ENCODE results near the gene TAF11L13.
"Not testable (repeated sequence)": the region's sequence is repeated elsewhere in the genome, so short reads cannot be mapped to it uniquely, and the experiment has no call there.

The TAF11L13 gene

DNA sequence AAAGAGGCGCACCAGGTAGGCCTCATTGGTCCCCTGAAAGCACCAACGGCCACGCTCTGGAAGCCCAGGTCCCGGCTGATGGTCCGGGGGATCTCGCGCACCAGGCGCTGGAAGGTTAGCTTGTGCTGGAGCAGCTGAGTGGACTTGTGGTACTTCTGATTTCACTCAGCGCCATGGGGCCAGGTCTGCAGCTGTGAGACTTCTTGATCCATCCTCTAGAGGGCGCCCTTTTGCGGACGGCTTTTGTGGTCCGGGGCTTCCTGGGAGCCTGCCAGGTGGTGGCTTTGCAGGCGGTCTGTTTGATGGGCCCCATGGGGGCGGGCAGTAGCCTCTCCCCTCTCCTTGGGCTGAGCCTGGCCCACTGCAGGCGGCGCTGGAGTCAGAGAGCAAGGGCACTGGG lies 11.3 kb upstream of the TAF11L13 start:
- DNase-seq (ENCODE audit: low spot score): no peak
- H3K27ac ChIP-seq: no peak overlapping the region
- H3K4me3 ChIP-seq: no peak overlapping the region
- TF ChIP-seq, protein P1, sequence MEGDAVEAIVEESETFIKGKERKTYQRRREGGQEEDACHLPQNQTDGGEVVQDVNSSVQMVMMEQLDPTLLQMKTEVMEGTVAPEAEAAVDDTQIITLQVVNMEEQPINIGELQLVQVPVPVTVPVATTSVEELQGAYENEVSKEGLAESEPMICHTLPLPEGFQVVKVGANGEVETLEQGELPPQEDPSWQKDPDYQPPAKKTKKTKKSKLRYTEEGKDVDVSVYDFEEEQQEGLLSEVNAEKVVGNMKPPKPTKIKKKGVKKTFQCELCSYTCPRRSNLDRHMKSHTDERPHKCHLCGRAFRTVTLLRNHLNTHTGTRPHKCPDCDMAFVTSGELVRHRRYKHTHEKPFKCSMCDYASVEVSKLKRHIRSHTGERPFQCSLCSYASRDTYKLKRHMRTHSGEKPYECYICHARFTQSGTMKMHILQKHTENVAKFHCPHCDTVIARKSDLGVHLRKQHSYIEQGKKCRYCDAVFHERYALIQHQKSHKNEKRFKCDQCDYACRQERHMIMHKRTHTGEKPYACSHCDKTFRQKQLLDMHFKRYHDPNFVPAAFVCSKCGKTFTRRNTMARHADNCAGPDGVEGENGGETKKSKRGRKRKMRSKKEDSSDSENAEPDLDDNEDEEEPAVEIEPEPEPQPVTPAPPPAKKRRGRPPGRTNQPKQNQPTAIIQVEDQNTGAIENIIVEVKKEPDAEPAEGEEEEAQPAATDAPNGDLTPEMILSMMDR (IDR thresholded peaks at IDR 0.05): no peak

GRCh38 chr5:17625686-17626085 lies 6.2 kb upstream of the TAF11L13 start:
- Histone ChIP-seq H3K4me3 (no peak overlapping the region), H3K27ac (no peak overlapping the region)
- DNase-seq (ENCODE audit: low spot score): no peak
- TF ChIP-seq, protein P1 (IDR thresholded peaks at IDR 0.05): no peak

DNA sequence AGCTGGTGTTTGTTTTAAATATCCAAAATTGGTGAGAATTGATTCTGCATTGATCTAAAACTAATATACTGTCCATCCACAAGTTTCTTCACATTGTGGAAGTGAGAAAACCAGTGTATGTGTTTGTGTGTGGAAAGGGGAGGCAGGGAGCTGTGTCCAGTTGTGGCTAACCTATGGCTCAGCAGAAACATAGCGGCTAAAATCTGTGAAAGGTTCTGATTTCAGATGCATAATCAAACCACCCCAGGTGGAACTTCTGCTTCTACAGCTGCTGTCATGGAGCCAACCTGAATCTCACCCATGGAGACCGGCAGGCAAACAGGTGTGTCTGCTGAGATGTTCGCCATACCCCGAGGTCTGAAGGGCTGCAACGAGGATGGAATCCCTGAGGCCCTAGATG lies 2.3 kb downstream of the TAF11L13 start, which contains the start of gene TAF11L14:
Gene TAF11L14 (plus strand): TSS at position 301 of the 400 bp plus-strand sequence.
- Histone ChIP-seq H3K4me3 (no peak within 1 kb of the TSS), H3K27ac (no peak within 1 kb of the TSS)
- no peak for DNase-seq (ENCODE audit: low spot score)
- TF ChIP-seq, protein P1 (IDR thresholded peaks at IDR 0.05): no peak

- H3K27ac ChIP-seq; H3K4me3 ChIP-seq; DNase-seq (ENCODE audit: low spot score): not testable (repeated sequence)
Observed at GRCh38 chr5:17649232-17649631, 17.3 kb downstream of the TAF11L13 start.

- H3K4me3 ChIP-seq; H3K27ac ChIP-seq; DNase-seq (ENCODE audit: low spot score): not testable (repeated sequence)
Observed at GRCh38 chr5:17655201-17655759, 23.4 kb downstream of the TAF11L13 start.

DNA sequence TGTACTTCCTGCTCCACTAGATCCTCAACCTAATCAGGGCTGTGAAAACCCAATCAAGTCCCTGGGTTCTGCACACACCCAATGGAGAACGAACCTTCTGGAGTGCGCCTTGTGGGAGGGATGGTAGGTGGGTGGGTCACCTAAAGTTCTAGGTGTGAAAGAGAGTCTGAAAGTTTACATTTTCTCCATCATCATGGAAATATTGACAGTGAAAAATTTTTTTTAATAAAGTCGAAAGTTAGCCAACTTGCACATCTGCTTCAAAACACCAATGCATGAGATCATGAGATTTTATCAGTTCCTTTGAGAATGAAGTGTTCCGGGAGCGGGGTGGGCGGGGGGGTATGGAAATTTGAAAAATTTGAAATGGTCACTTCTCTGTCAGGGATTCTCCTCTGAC lies 24.0 kb downstream of the TAF11L13 start:
- no peak overlapping the region for H3K27ac ChIP-seq
- TF ChIP-seq, protein P1 (IDR thresholded peaks at IDR 0.05): no peak
- DNase-seq (ENCODE audit: low spot score): no peak
- H3K4me3 ChIP-seq: no peak overlapping the region

GRCh38 chr5:17663182-17663581 lies 31.3 kb downstream of the TAF11L13 start:
- no peak overlapping the region for H3K27ac ChIP-seq
- no peak overlapping the region for H3K4me3 ChIP-seq
- TF ChIP-seq, protein P1 (IDR thresholded peaks at IDR 0.05): no peak
- no peak for DNase-seq (ENCODE audit: low spot score)

DNA sequence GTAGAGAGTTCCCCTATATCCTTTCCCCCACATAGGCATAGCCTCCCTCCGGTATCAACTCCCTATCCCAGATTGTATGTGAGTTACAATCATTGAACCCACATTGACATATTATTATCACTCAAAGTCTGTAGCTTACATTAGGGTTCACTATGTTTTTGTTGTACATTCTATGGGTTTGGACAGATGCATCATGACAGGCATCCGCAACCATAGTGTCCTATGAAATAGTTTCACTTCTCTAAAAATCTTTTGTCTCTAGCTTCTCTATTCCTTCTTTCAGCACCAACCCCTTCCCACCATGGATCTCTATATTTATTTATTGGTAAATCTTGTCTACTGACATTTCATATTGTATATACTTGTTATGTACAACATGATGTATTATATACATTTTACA lies 33.9 kb downstream of the TAF11L13 start:
- Histone ChIP-seq H3K4me3 (no peak overlapping the region), H3K27ac (no peak overlapping the region)
- TF ChIP-seq, protein P1 (IDR thresholded peaks at IDR 0.05): no peak
- DNase-seq (ENCODE audit: low spot score): no peak

All from coronary artery (tissue), 2 donors.